Activated naive CD4-positive, alpha-beta T cell treated with anti-CD3 and anti-CD28 coated beads, Interleukin-2, amount 10 ng/mL, durations not matched to agents 7 days and 5 days (primary cell): ENCODE measurements around the gene AUNIP.

ENCODE experiments used
- CTCF ChIA-PET: fragments of 350-600 bp; sonication (Branson Sonifier 250); formaldehyde crosslinking; loops from one replicate; lab custom pipeline; 2021; ENCODE audit warnings: antibody characterized with exemption; lab: Charles Lee
- DNase-seq: peaks from one replicate; pipeline ENCODE4 v3.0.0-alpha.2; 2020
- H3K27ac Mint-ChIP-seq: one replicate; pipeline ENCODE4 v1.8.0; 2021; ENCODE audit warnings: mild to moderate bottlenecking, moderate library complexity, mixed read lengths
- H3K27me3 Mint-ChIP-seq: one replicate; pipeline ENCODE4 v1.8.0; 2021; ENCODE audit warnings: mild to moderate bottlenecking, mixed read lengths
- H3K36me3 Mint-ChIP-seq: one replicate; pipeline ENCODE4 v1.8.0; 2021; ENCODE audit warnings: mixed read lengths
- H3K4me1 Mint-ChIP-seq: one replicate; pipeline ENCODE4 v1.8.0; 2021; ENCODE audit warnings: mixed read lengths
- H3K4me3 Mint-ChIP-seq: one replicate; pipeline ENCODE4 v1.8.0; 2021; ENCODE audit warnings: mild to moderate bottlenecking, moderate library complexity, mixed read lengths
- H3K9me3 Mint-ChIP-seq: one replicate; pipeline ENCODE4 v1.8.0; 2021; ENCODE audit warnings: mixed read lengths

AUNIP gene

GRCh38 chr1:25811384-25812082 lies 47.7 kb downstream of the AUNIP start:
- no peaks in the 10 kb centered on the region for H3K9me3 Mint-ChIP-seq
- no peaks in the 10 kb centered on the region for H3K27me3 Mint-ChIP-seq
- H3K4me3 Mint-ChIP-seq = no peak overlapping the region
- no peak overlapping the region for H3K27ac Mint-ChIP-seq
- H3K36me3 Mint-ChIP-seq = no peaks in the 10 kb centered on the region
- peaks cover 8% of the 10 kb centered on the region for H3K4me1 Mint-ChIP-seq
- DNase-seq = no peak
- CTCF ChIA-PET = interaction anchor here (1.0 to 2.9 kb wide), 7 partner anchors 9 to 307 kb away, joined by 3 to 14 read pairs (median 5); no protein-coding TSS in a partner anchor

- Mint-ChIP-seq H3K27ac (no peak overlapping the region), H3K9me3 (no peaks in the 10 kb centered on the region), H3K36me3 (no peaks in the 10 kb centered on the region), H3K4me3 (no peak overlapping the region), H3K27me3 (peaks cover 4% of the 10 kb centered on the region), H3K4me1 (peaks cover 5% of the 10 kb centered on the region)
- CTCF ChIA-PET = interaction anchor here (0.6 to 2.9 kb wide), 9 partner anchors 9 to 305 kb away, joined by 3 to 14 read pairs (median 4); partner anchors contain the start of gene MTFR1L
- DNase-seq = peak; percentile 85
These were observed 48.6 kb downstream of the AUNIP start for GRCh38 chr1:25810341-25811299.

GRCh38 chr1:25809929-25810328 lies 49.3 kb downstream of the AUNIP start:
- Mint-ChIP-seq H3K9me3 (no peaks in the 10 kb centered on the region), H3K27ac (no peak overlapping the region), H3K4me1 (peaks cover 5% of the 10 kb centered on the region), H3K27me3 (peaks cover 5% of the 10 kb centered on the region), H3K36me3 (no peaks in the 10 kb centered on the region), H3K4me3 (no peak overlapping the region)
- CTCF ChIA-PET = interaction anchor here (1.1 to 2.9 kb wide), 7 partner anchors 13 to 308 kb away, joined by 3 to 14 read pairs (median 4); no protein-coding TSS in a partner anchor
- no peak for DNase-seq

- no peak for DNase-seq
- peaks cover 5% of the 10 kb centered on the region for H3K4me1 Mint-ChIP-seq
- no peaks in the 10 kb centered on the region for H3K9me3 Mint-ChIP-seq
- CTCF ChIA-PET = interaction anchor here (1.1 to 2.9 kb wide), 7 partner anchors 12 to 307 kb away, joined by 3 to 14 read pairs (median 4); no protein-coding TSS in a partner anchor
- no peak overlapping the region for H3K27ac Mint-ChIP-seq
- H3K4me3 Mint-ChIP-seq = no peak overlapping the region
- H3K36me3 Mint-ChIP-seq = no peaks in the 10 kb centered on the region
- peaks cover 5% of the 10 kb centered on the region for H3K27me3 Mint-ChIP-seq
These were observed 49.9 kb downstream of the AUNIP start for GRCh38 chr1:25809283-25809926.

GRCh38 chr1:25808481-25809244 lies 50.6 kb downstream of the AUNIP start:
- DNase-seq = no peak
- CTCF ChIA-PET = interaction anchor here (1.0 to 2.9 kb wide), 5 partner anchors 11 to 306 kb away, joined by 3 to 14 read pairs (median 5); no protein-coding TSS in a partner anchor
- no peaks in the 10 kb centered on the region for H3K9me3 Mint-ChIP-seq
- no peaks in the 10 kb centered on the region for H3K36me3 Mint-ChIP-seq
- H3K27ac Mint-ChIP-seq = peak overlapping the region; percentile 62
- H3K4me1 Mint-ChIP-seq = peaks cover 10% of the 10 kb centered on the region
- peaks cover 5% of the 10 kb centered on the region for H3K27me3 Mint-ChIP-seq
- H3K4me3 Mint-ChIP-seq = no peak overlapping the region

- Mint-ChIP-seq H3K4me1 (peaks cover 16% of the 10 kb centered on the region), H3K36me3 (no peaks in the 10 kb centered on the region), H3K27ac (no peak overlapping the region), H3K27me3 (peaks cover 5% of the 10 kb centered on the region), H3K9me3 (no peaks in the 10 kb centered on the region), H3K4me3 (no peak overlapping the region)
- CTCF ChIA-PET = interaction anchor here (0.7 to 1.5 kb wide), 3 partner anchors 10 to 303 kb away, joined by 3 to 5 read pairs (median 4); no protein-coding TSS in a partner anchor
- DNase-seq = no peak
These were observed 51.5 kb downstream of the AUNIP start for GRCh38 chr1:25807480-25808390.

- Mint-ChIP-seq H3K27ac (no peak overlapping the region), H3K36me3 (no peaks in the 10 kb centered on the region), H3K27me3 (peaks cover 11% of the 10 kb centered on the region), H3K4me1 (peaks cover 26% of the 10 kb centered on the region), H3K9me3 (no peaks in the 10 kb centered on the region), H3K4me3 (no peak overlapping the region)
- CTCF ChIA-PET = no interaction called here
- no peak for DNase-seq
These were observed 52.8 kb downstream of the AUNIP start for GRCh38 chr1:25806418-25806817.

GRCh38 chr1:25805863-25806225 lies 53.4 kb downstream of the AUNIP start:
- no peaks in the 10 kb centered on the region for H3K36me3 Mint-ChIP-seq
- no peaks in the 10 kb centered on the region for H3K9me3 Mint-ChIP-seq
- H3K4me3 Mint-ChIP-seq = no peak overlapping the region
- peaks cover 25% of the 10 kb centered on the region for H3K4me1 Mint-ChIP-seq
- peaks cover 14% of the 10 kb centered on the region for H3K27me3 Mint-ChIP-seq
- CTCF ChIA-PET = no interaction called here
- DNase-seq = no peak
- no peak overlapping the region for H3K27ac Mint-ChIP-seq

GRCh38 chr1:25804964-25805862 lies 54.0 kb downstream of the AUNIP start:
- H3K4me3 Mint-ChIP-seq = no peak overlapping the region
- peaks cover 19% of the 10 kb centered on the region for H3K27me3 Mint-ChIP-seq
- DNase-seq = no peak
- H3K4me1 Mint-ChIP-seq = peaks cover 30% of the 10 kb centered on the region
- H3K27ac Mint-ChIP-seq = no peak overlapping the region
- CTCF ChIA-PET = no interaction called here
- no peaks in the 10 kb centered on the region for H3K9me3 Mint-ChIP-seq
- no peaks in the 10 kb centered on the region for H3K36me3 Mint-ChIP-seq

GRCh38 chr1:25804244-25804963 lies 54.9 kb downstream of the AUNIP start:
- peaks cover 19% of the 10 kb centered on the region for H3K27me3 Mint-ChIP-seq
- CTCF ChIA-PET = no interaction called here
- no peaks in the 10 kb centered on the region for H3K9me3 Mint-ChIP-seq
- H3K27ac Mint-ChIP-seq = no peak overlapping the region
- DNase-seq = no peak
- no peak overlapping the region for H3K4me3 Mint-ChIP-seq
- H3K36me3 Mint-ChIP-seq = no peaks in the 10 kb centered on the region
- peaks cover 34% of the 10 kb centered on the region for H3K4me1 Mint-ChIP-seq

- DNase-seq = no peak
- peaks cover 19% of the 10 kb centered on the region for H3K27me3 Mint-ChIP-seq
- H3K9me3 Mint-ChIP-seq = no peaks in the 10 kb centered on the region
- no peak overlapping the region for H3K4me3 Mint-ChIP-seq
- CTCF ChIA-PET = interaction anchor here (1.1 to 2.6 kb wide), 2 partner anchors 195 to 283 kb away, joined by 5 to 11 read pairs; no protein-coding TSS in a partner anchor
- H3K4me1 Mint-ChIP-seq = peaks cover 39% of the 10 kb centered on the region
- no peak overlapping the region for H3K27ac Mint-ChIP-seq
- no peaks in the 10 kb centered on the region for H3K36me3 Mint-ChIP-seq
These were observed 55.9 kb downstream of the AUNIP start for GRCh38 chr1:25803368-25803767.
